ENCODE results near the gene NFIX. TPM values are rescaled to one million over a fixed set of nuclear protein-coding genes. Genes with fewer than 3 reads are reported as not detected.
A peak's percentile ranks its signal among the peaks of the same experiment; 100 is the strongest.

Gene NFIX
- total RNA-seq, 1 experiment from 2014 or later: 144 TPM

- no TSS peak for BruUV-seq (replicated peaks)
- Histone ChIP-seq H3K4me1 (ENCODE audit: control insufficient read depth, insufficient read depth, low read length) (peaks cover 53% of the 10 kb centered on the region), H3K36me3 (ENCODE audit: control insufficient read depth, insufficient read depth, low read length) (no peaks in the 10 kb centered on the region; the same call in 1 of the 2 replicates), H3K4me3 (ENCODE audit: low read depth in 2 of 2, low read length in 2 of 2) (no peak overlapping the region), H3K27ac (ENCODE audit: low read length) (peak overlapping the region; percentile 66), H3K27me3 (ENCODE audit: control insufficient read depth, insufficient read depth, low read length) (no peaks in the 10 kb centered on the region), H3K9me3 (ENCODE audit: control insufficient read depth, insufficient read depth, low read depth, low read length) (no peaks in the 10 kb centered on the region)
- ChIA-PET CTCF (no interaction called here), POLR2A (no interaction called here)
- DNase-seq (ENCODE audit: low read depth, low spot score) (no peak), ATAC-seq (no peak)
- intact Hi-C loops (cut with micrococcal nuclease; ENCODE audit: unreplicated experiment): loop anchor here (5.0 to 10.0 kb wide), 2 partner anchors 58 to 115 kb away; no protein-coding TSS in a partner anchor
- in situ Hi-C loops (cut with HindIII; ENCODE audit: low pct_unique_long_range_greater_than_20kb, low sequenced_read_pairs): no loop called here
- TF ChIP-seq TCF7L2 (IDR thresholded peaks at IDR 0.05; ENCODE audit: low read depth, low read length) (no peak), SIN3A (IDR thresholded peaks at IDR 0.05; ENCODE audit: borderline replicate concordance, insufficient read depth, low read depth, low read length) (no peak), CTCF (IDR thresholded peaks at IDR 0.05) (no peak), REST (IDR thresholded peaks at IDR 0.05; ENCODE audit: insufficient read depth in 1 of 2, low read depth in 2 of 2, low read length in 1 of 2) (no peak), POLR2AphosphoS5 (IDR thresholded peaks at IDR 0.05; ENCODE audit: low read depth, low read length) (no peak)
These were observed 97.4 kb downstream of the NFIX start for GRCh38 chr19:13092606-13093235.

GRCh38 chr19:13093407-13094105 is 98.3 kb downstream of the NFIX start:
- Histone ChIP-seq H3K4me3 (ENCODE audit: low read depth in 2 of 2, low read length in 2 of 2) (no peak overlapping the region), H3K9me3 (ENCODE audit: control insufficient read depth, insufficient read depth, low read depth, low read length) (no peaks in the 10 kb centered on the region), H3K4me1 (ENCODE audit: control insufficient read depth, insufficient read depth, low read length) (peaks cover 53% of the 10 kb centered on the region), H3K27me3 (ENCODE audit: control insufficient read depth, insufficient read depth, low read length) (no peaks in the 10 kb centered on the region), H3K36me3 (ENCODE audit: control insufficient read depth, insufficient read depth, low read length) (no peaks in the 10 kb centered on the region; the same call in 1 of the 2 replicates), H3K27ac (ENCODE audit: low read length) (peak overlapping the region; percentile 66)
- no TSS peak for BruUV-seq (replicated peaks)
- ChIA-PET POLR2A (no interaction called here), CTCF (interaction anchor here (1.2 to 1.4 kb wide), 3 partner anchors 33 to 116 kb away, joined by 3 to 8 read pairs (median 5); no protein-coding TSS in a partner anchor)
- DNase-seq (ENCODE audit: low read depth, low spot score) (no peak), ATAC-seq (peak; percentile 83)
- intact Hi-C loops (cut with micrococcal nuclease; ENCODE audit: unreplicated experiment) (loop anchor here (5.0 to 10.0 kb wide), 2 partner anchors 59 to 116 kb away; no protein-coding TSS in a partner anchor), in situ Hi-C loops (cut with HindIII; ENCODE audit: low pct_unique_long_range_greater_than_20kb, low sequenced_read_pairs) (no loop called here)
- no peak for TF ChIP-seq TCF7L2 (IDR thresholded peaks at IDR 0.05; ENCODE audit: low read depth, low read length)
- peak; percentile 89 for TF ChIP-seq CTCF (IDR thresholded peaks at IDR 0.05)

Data from Panc1 (cell line).